Adrenal gland (tissue), 12 donors: ENCODE measurements around the gene COL4A1. TPM values are rescaled to one million over a fixed set of nuclear protein-coding genes. Genes with fewer than 3 reads are reported as not detected.
A peak's percentile ranks its signal among the peaks of the same experiment; 100 is the strongest.

Experiments used
- DNase-seq, 7 donors: peaks; one replicate each; pipeline ENCODE4 v3.0.0-alpha.2; 2019 to 2020
- H3K27ac ChIP-seq, 5 donors: fragments of 200-600 bp; sonication (generic) in 4 of 5; 1 replicate in 3 of 5; 2 replicates in 2 of 5; pipeline versions ENCODE4 v1.5.1 to v1.8.0; 2016 to 2020; ENCODE audit warnings: mild to moderate bottlenecking in 1 of 5
- H3K27me3 ChIP-seq: fragments of 200-600 bp; 2 replicates; pipeline ENCODE4 v1.8.0; 2021
- H3K36me3 ChIP-seq, 2 donors: fragments of 200-600 bp; replicated peaks in 1 of 2; 1 replicate in 1 of 2; 2 replicates in 1 of 2; pipeline versions ENCODE4 v1.5.1 to v1.8.0; 2018 to 2022
- H3K4me1 ChIP-seq, 2 donors: fragments of 200-600 bp; replicated peaks in 1 of 2; 1 replicate in 1 of 2; 2 replicates in 1 of 2; pipeline versions ENCODE4 v1.5.1 to v1.8.0; 2018 to 2021
- H3K4me3 ChIP-seq, 4 donors: fragments of 200-600 bp; sonication (generic) in 3 of 4; one replicate each; pipeline ENCODE4 v1.5.1; 2016 to 2018
- H3K9me3 ChIP-seq, 3 donors: fragments of 200-600 bp; sonication (generic) in 1 of 3; replicated peaks in 1 of 3; 1 replicate in 2 of 3; 2 replicates in 1 of 3; pipeline versions ENCODE4 v1.5.1 to v1.8.0; 2016 to 2021
- CTCF ChIP-seq, 6 experiments: fragments of 450-650 bp in 4 of 6; fragments of 200-600 bp in 2 of 6; sonication (generic) in 1 of 6; IDR thresholded peaks; 1 replicate in 5 of 6; 2 replicates in 1 of 6; pipeline versions ENCODE4 v1.5.1 to v1.8.0; 2016 to 2021; ENCODE audit warnings: antibody characterized with exemption in 6 of 6, mild to moderate bottlenecking in 2 of 6, moderate library complexity in 1 of 6
- POLR2A ChIP-seq, 2 donors: fragments of 450-650 bp; IDR thresholded peaks; one replicate each; pipeline ENCODE4 v1.6.1; 2017; ENCODE audit warnings: antibody characterized with exemption in 2 of 2, mild to moderate bottlenecking in 2 of 2, moderate library complexity in 1 of 2
- WGBS, 4 donors: extraction: QIAGEN DNeasy Blood & Tissue Kit in 2 of 4; methylation state at CpG; one replicate each; pipeline versions ENCODE4 v1.1.5 to v1.1.7; 2013 to 2017; 5-methylcytosine and 5-hydroxymethylcytosine counted together
- intact Hi-C, 2 donors: fragments of 100-400 bp; cut with DNase I; formaldehyde crosslinking; loops; one replicate each; pipeline versions ENCODE4 v1.14.1 to v1.15.0; 2022 to 2023
- polyA plus RNA-seq, 3 donors: library from polyadenylated mRNA; stranded (reverse); fragments of 200-250 nt in 2 of 3; fragments of 350-450 nt in 1 of 3; fragmentation: Illumina TruSeq in 1 of 3; extraction: RNeasy Lipid Tissue Mini Kit (QIAGEN cat#74804) in 1 of 3; gene quantifications; one replicate each; pipeline ENCODE4 v1.2.3, GENCODE V29; 2013 to 2014
- total RNA-seq, 9 donors: library from RNA; depleted of rRNA in 4 of 9; stranded (reverse); fragments of >200 nt in 4 of 9; fragments of 120-200 nt in 1 of 9; fragmentation: NEBNext Ultra II Directional in 1 of 9; extraction: Animal tissue kit (Norgen Biotek cat#: 25700) in 1 of 9; gene quantifications; one replicate each; pipeline versions ENCODE4 v1.1.0 to v1.2.4, GENCODE V29; 2013 to 2023
- donor health status: healthy with polysubstance abuse.
- donor health status: Bipolar disorder and iron deficiency.
- donor health status: DM: yes; HTN: yes; CAD: no.
- donor health status: DM: no; HTN: no; CAD: no.
- donor health status: DM: no; HTN: no; CAD: no.
- donor health status: DM: yes; HTN: yes; CAD: no.

Gene COL4A1
- total and polyA plus RNA-seq, 12 donors, result 62.4 to 364 (median 183) TPM

GRCh38 chr13:110268576-110269185 is 38.3 kb downstream of the COL4A1 start:
- Histone ChIP-seq H3K36me3 (no peaks in the 10 kb centered on the region), H3K4me1 (peaks cover 0 to 3% of the 10 kb centered on the region in 2 donors), H3K9me3 (no peaks in the 10 kb centered on the region), H3K27me3 (no peaks in the 10 kb centered on the region), H3K27ac (no peak overlapping the region), H3K4me3 (no peak overlapping the region)
- whole genome bisulfite sequencing, 4 donors, result 84 to 90% (median 87%) methylated on average over 16 of the region's 16 CpGs
- intact Hi-C loops, result no loop called here
- DNase-seq, result peak in 1 of 7 donors; percentile 52
- TF ChIP-seq POLR2A (IDR thresholded peaks at IDR 0.05) (no peak), CTCF (IDR thresholded peaks at IDR 0.05) (no peak)

- intact Hi-C loops, result no loop called here
- Histone ChIP-seq H3K27me3 (no peaks in the 10 kb centered on the region), H3K4me1 (peaks cover under 1 to 9% of the 10 kb centered on the region in 2 donors), H3K4me3 (no peak overlapping the region), H3K36me3 (no peaks in the 10 kb centered on the region), H3K27ac (no peak overlapping the region), H3K9me3 (no peaks in the 10 kb centered on the region)
- DNase-seq, result peak in 1 of 7 donors; percentile 46
- 83 to 87% (median 85%) methylated on average over 5 to 6 of the region's 6 CpGs for WGBS, 4 donors
- TF ChIP-seq POLR2A (IDR thresholded peaks at IDR 0.05) (no peak), CTCF (IDR thresholded peaks at IDR 0.05) (no peak)
Observed at GRCh38 chr13:110268061-110268460, 38.9 kb downstream of the COL4A1 start.

- TF ChIP-seq CTCF (IDR thresholded peaks at IDR 0.05) (no peak), POLR2A (IDR thresholded peaks at IDR 0.05) (no peak)
- no peak overlapping the region for H3K4me3 ChIP-seq
- peak in 1 of 7 donors; percentile 51 for DNase-seq
- WGBS, 4 donors, result 56 to 79% (median 74%) methylated on average over 10 of the region's 10 CpGs
- intact Hi-C loops, result no loop called here
- peaks cover 11 to 12% of the 10 kb centered on the region in 2 donors for H3K4me1 ChIP-seq
- no peaks in the 10 kb centered on the region for H3K9me3 ChIP-seq
- H3K36me3 ChIP-seq, result no peaks in the 10 kb centered on the region
- no peaks in the 10 kb centered on the region for H3K27me3 ChIP-seq
- H3K27ac ChIP-seq, result peak overlapping the region in 1 of 5 donors; percentile 17
Observed at GRCh38 chr13:110266983-110267382, 40.0 kb downstream of the COL4A1 start.

- no peak for TF ChIP-seq CTCF (IDR thresholded peaks at IDR 0.05)
- TF ChIP-seq POLR2A (IDR thresholded peaks at IDR 0.05), result no peak
- Histone ChIP-seq H3K4me1 (peaks cover 12 to 17% of the 10 kb centered on the region in 2 donors), H3K36me3 (no peaks in the 10 kb centered on the region), H3K9me3 (no peaks in the 10 kb centered on the region), H3K27ac (peak overlapping the region in 2 of 5 donors; percentile 39 to 59), H3K27me3 (no peaks in the 10 kb centered on the region), H3K4me3 (no peak overlapping the region)
- DNase-seq, result no peak
- WGBS, 4 donors, result 67 to 75% (median 70%) methylated on average over 8 of the region's 8 CpGs
- intact Hi-C loops, result no loop called here
Observed at GRCh38 chr13:110266431-110266809, 40.5 kb downstream of the COL4A1 start.
